A673 (cell line): ENCODE measurements around the gene DHRS1. TPM values are rescaled to one million over a fixed set of nuclear protein-coding genes. Genes with fewer than 3 reads are reported as not detected.

ENCODE experiments used
- BruUV-seq: library from RNA; stranded (reverse); fragments of 400-500 nt; replicated peaks from 2 replicates; lab custom pipeline; 2021; lab: Mats Ljungman, UMichigan
- CTCF ChIA-PET: fragments of 300-600 bp; sonication (Branson Sonifier 250); formaldehyde crosslinking; loops from one replicate; lab custom pipeline; 2022; ENCODE audit warnings: antibody characterized with exemption; lab: Charles Lee
- POLR2A ChIA-PET: fragments of 300-600 bp; sonication (Branson Sonifier 250); formaldehyde crosslinking; loops from one replicate; lab custom pipeline; 2022; ENCODE audit warnings: antibody characterized with exemption; ENCODE audit not compliant: low non-redundant PET; lab: Charles Lee
- DNase-seq: peaks from one replicate; pipeline ENCODE4 v3.0.0-alpha.2; 2015; ENCODE audit warnings: low spot score
- H3K27ac ChIP-seq: fragments of 200-600 bp; sonication (generic); 2 replicates; pipeline ENCODE4 v1.5.1; 2016; ENCODE audit warnings: mixed run types, low read depth, mild to moderate bottlenecking, mixed read lengths, antibody characterized with exemption, low read length; ENCODE audit not compliant: poor library complexity, severe bottlenecking
- H3K27me3 ChIP-seq: fragments of 200-600 bp; sonication (generic); replicated peaks from 2 replicates; pipeline ENCODE4 v1.6.1; 2017; ENCODE audit warnings: mixed run types, low read depth, mild to moderate bottlenecking, mixed read lengths, antibody characterized with exemption, low read length; ENCODE audit not compliant: insufficient read depth, poor library complexity
- H3K36me3 ChIP-seq: fragments of 200-600 bp; sonication (generic); 2 replicates; pipeline ENCODE4 v1.6.1; 2016; ENCODE audit warnings: mixed run types, mild to moderate bottlenecking, mixed read lengths, antibody characterized with exemption, low read length; ENCODE audit not compliant: insufficient read depth, poor library complexity, severe bottlenecking
- H3K4me1 ChIP-seq: fragments of 200-600 bp; sonication (generic); 2 replicates; pipeline ENCODE4 v1.6.1; 2017; ENCODE audit warnings: mixed run types, mild to moderate bottlenecking, mixed read lengths, antibody characterized with exemption, low read length; ENCODE audit not compliant: insufficient read depth, poor library complexity, severe bottlenecking
- H3K4me3 ChIP-seq: fragments of 200-600 bp; sonication (generic); 2 replicates; pipeline ENCODE4 v1.5.1; 2016; ENCODE audit warnings: low read depth, mixed run types, mild to moderate bottlenecking, mixed read lengths, low read length; ENCODE audit not compliant: poor library complexity, severe bottlenecking
- H3K9me3 ChIP-seq: fragments of 200-600 bp; sonication (generic); 2 replicates; pipeline ENCODE4 v1.6.1; 2016; ENCODE audit warnings: mixed run types, low read depth, mild to moderate bottlenecking, mixed read lengths, antibody characterized with exemption, low read length; ENCODE audit not compliant: poor library complexity, severe bottlenecking
- EZH2 ChIP-seq: fragments of 200-600 bp; sonication (generic); IDR thresholded peaks from 2 replicates; pipeline ENCODE4 v1.6.1; 2017; ENCODE audit warnings: borderline replicate concordance, low read depth, mild to moderate bottlenecking, mixed read lengths, antibody characterized with exemption, low read length; ENCODE audit not compliant: poor library complexity, severe bottlenecking
- intact Hi-C: fragments of 100-400 bp; cut with micrococcal nuclease; formaldehyde crosslinking; loops from one replicate; pipeline ENCODE4 v1.10.0; 2022; ENCODE audit not compliant: unreplicated experiment
- total RNA-seq: library from RNA; stranded (reverse); gene quantifications from 2 replicates; pipeline ENCODE4 v1.2.3, GENCODE V29; 2021
- TF ChIP-seq, protein P1 (sequence below): fragments of 300-800, 200-600 bp; sonication (generic); conservative IDR thresholded peaks from 2 replicates; pipeline ENCODE4 v1.5.1; 2017; ENCODE audit warnings: low read depth, mild to moderate bottlenecking, antibody characterized with exemption, low read length, moderate library complexity, mixed read lengths

The DHRS1 gene
- total RNA-seq, 1 experiment from 2014 or later: 13.3 TPM

DNA sequence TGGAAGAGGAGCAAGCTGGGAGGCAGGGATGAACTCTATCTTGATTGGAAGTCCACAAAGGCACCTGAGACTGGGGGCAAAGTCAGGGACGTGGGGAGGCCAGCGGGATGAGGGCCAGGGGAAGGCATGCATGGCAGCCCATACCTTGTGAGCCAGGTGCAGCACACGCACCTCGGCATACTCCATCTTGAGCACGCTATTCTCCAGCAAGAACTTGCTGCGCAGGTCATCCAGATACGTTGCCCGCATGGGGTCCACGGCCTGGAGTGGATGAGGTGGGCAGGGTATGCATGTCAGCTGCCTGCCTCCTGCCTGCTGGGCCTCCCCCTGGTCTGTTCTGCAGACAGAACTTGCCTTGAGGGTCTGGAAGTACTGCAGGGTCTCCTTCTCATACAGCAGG is 32.1 kb downstream of the DHRS1 start:
- no TSS peak for BruUV-seq
- H3K36me3 ChIP-seq: no peaks in the 10 kb centered on the region
- intact Hi-C loops: no loop called here
- no peak overlapping the region for H3K27ac ChIP-seq
- peaks cover 4% of the 10 kb centered on the region for H3K4me1 ChIP-seq
- TF ChIP-seq, protein P1, sequence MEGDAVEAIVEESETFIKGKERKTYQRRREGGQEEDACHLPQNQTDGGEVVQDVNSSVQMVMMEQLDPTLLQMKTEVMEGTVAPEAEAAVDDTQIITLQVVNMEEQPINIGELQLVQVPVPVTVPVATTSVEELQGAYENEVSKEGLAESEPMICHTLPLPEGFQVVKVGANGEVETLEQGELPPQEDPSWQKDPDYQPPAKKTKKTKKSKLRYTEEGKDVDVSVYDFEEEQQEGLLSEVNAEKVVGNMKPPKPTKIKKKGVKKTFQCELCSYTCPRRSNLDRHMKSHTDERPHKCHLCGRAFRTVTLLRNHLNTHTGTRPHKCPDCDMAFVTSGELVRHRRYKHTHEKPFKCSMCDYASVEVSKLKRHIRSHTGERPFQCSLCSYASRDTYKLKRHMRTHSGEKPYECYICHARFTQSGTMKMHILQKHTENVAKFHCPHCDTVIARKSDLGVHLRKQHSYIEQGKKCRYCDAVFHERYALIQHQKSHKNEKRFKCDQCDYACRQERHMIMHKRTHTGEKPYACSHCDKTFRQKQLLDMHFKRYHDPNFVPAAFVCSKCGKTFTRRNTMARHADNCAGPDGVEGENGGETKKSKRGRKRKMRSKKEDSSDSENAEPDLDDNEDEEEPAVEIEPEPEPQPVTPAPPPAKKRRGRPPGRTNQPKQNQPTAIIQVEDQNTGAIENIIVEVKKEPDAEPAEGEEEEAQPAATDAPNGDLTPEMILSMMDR: no peak
- no peak for TF ChIP-seq EZH2
- POLR2A ChIA-PET: no interaction called here
- CTCF ChIA-PET: no interaction called here
- no peaks in the 10 kb centered on the region for H3K27me3 ChIP-seq
- H3K4me3 ChIP-seq: no peak overlapping the region
- no peaks in the 10 kb centered on the region for H3K9me3 ChIP-seq
- no peak for DNase-seq

DNA sequence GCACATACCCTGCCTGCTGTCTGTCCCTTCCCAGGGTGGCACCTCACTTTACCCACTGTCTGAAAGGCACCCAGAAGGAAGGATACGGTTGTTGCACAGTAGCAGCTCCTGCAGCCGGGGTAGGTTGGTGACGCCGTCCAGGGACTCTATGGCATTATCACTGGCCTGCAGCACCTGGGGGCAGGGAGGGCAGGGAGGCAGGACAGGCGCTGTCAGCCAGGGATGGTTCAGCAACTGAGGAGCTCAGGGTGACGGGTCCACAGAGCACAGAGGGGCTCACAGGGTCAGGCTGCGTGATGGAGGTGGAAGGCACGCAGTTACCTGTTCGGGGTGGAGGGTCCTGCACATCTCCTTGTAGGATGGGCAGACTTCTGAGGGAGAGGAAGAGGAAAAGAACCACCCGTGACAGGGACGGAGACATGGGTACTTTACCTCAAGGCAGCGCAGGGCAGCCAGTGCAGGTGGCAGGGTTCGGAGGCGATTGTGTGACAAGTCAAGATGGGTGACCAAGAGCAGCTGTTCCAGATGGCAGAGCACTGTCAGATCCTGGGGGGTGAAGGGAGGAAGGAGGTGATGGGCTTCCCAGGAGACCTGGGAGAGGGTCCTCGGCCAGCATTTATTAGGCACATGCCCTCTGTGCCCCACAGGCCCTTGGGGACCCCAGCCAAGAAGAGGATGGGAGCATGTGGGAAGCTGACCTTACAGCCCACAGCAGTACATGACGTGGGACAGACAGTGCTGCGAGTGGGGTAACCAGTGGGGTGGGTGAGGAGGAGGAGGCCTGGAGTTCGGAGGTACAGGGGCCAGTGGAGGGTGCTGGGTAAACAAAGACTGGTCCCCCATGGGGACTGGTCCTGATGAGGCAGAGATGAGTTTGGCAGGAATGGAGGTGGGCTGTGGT is 33.0 kb downstream of the DHRS1 start:
- H3K27me3 ChIP-seq: no peaks in the 10 kb centered on the region
- BruUV-seq: no TSS peak
- no peaks in the 10 kb centered on the region for H3K9me3 ChIP-seq
- intact Hi-C loops: no loop called here
- TF ChIP-seq, protein P1: no peak
- TF ChIP-seq EZH2: no peak
- ChIA-PET POLR2A (no interaction called here), CTCF (no interaction called here)
- H3K4me3 ChIP-seq: no peak overlapping the region
- no peak overlapping the region for H3K27ac ChIP-seq
- no peak for DNase-seq
- peaks cover 4% of the 10 kb centered on the region for H3K4me1 ChIP-seq
- H3K36me3 ChIP-seq: no peaks in the 10 kb centered on the region

DNA sequence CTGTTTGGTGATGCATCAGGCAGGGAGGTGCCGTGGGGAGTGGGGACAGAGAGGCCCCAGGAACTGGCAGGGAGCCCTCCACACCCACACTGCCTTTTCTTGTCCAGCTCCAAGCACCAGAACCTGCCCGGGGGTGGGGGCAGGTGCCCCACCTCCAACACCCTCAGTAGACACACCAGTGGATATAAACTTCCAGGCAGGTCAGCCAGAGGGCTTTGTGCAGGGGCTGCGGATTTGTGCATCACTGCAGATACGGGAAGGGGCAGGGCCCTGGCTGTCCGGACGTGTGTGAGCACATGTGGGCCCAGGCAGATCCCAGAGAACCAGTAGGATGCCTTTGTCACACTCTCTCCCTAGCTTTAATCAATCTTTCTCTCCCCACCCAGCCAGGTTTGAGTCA is 35.3 kb downstream of the DHRS1 start:
- BruUV-seq: no TSS peak
- no peaks in the 10 kb centered on the region for H3K9me3 ChIP-seq
- DNase-seq: no peak
- TF ChIP-seq, protein P1: no peak
- TF ChIP-seq EZH2: no peak
- intact Hi-C loops: no loop called here
- no peak overlapping the region for H3K4me3 ChIP-seq
- H3K27ac ChIP-seq: no peak overlapping the region
- H3K36me3 ChIP-seq: no peaks in the 10 kb centered on the region
- CTCF ChIA-PET: no interaction called here
- POLR2A ChIA-PET: no interaction called here
- no peaks in the 10 kb centered on the region for H3K27me3 ChIP-seq
- H3K4me1 ChIP-seq: no peaks in the 10 kb centered on the region
